Astrocyte (in vitro differentiated cells and primary cell): ENCODE data around the gene SLC1A3.

Source experiments
- CTCF ChIP-seq: IDR thresholded peaks from 2 replicates; pipeline ENCODE4 v1.5.1; 2011; ENCODE audit warnings: low read depth, mild to moderate bottlenecking, inconsistent platforms, low read length, moderate library complexity; ENCODE audit not compliant: insufficient read depth
- EZH2 ChIP-seq: IDR thresholded peaks from 2 replicates; pipeline ENCODE4 v1.6.1; 2012; ENCODE audit warnings: mild to moderate bottlenecking, low read length, inconsistent platforms; ENCODE audit not compliant: insufficient read depth

GRCh38 chr5:36682499-36682898 is 76.1 kb downstream of the SLC1A3 start:
- no peak for TF ChIP-seq CTCF
- TF ChIP-seq EZH2: no peak
